NCI-H524 (cell line): ENCODE measurements around the gene HIGD2A.

Experiments used
- DNase-seq, 2 experiments: peaks; one replicate each; lab custom pipeline; 2025; lab: John Stamatoyannopoulos, UW

The HIGD2A gene

GRCh38 chr5:176388444-176389134 lies at the start of gene HIGD2A, which contains the start of gene NOP16:
TSS of gene HIGD2A (plus strand) at chr5:176388751. CDS start at chr5:176388820, 69 bp downstream.
TSS of gene NOP16 (minus strand) at chr5:176388598. CDS start at chr5:176388539, 59 bp downstream.
- DNase-seq: peak; percentile 98

GRCh38 chr5:176339304-176339703 lies 49.2 kb upstream of the HIGD2A start:
- no peak for DNase-seq

GRCh38 chr5:176341325-176342157 lies 47.0 kb upstream of the HIGD2A start:
- DNase-seq: no peak

- no peak for DNase-seq
These were observed 46.4 kb upstream of the HIGD2A start for GRCh38 chr5:176342158-176342483.

GRCh38 chr5:176342766-176343458 lies 45.6 kb upstream of the HIGD2A start:
- DNase-seq: peak in 1 of 2 experiments; percentile 62

GRCh38 chr5:176350416-176350815 lies 38.1 kb upstream of the HIGD2A start:
- no peak for DNase-seq

GRCh38 chr5:176352116-176352878 lies 36.3 kb upstream of the HIGD2A start:
- no peak for DNase-seq

GRCh38 chr5:176353533-176353932 lies 35.0 kb upstream of the HIGD2A start:
- no peak for DNase-seq

GRCh38 chr5:176355400-176356178 lies 33.0 kb upstream of the HIGD2A start:
- DNase-seq: peak; percentile 33 to 52

GRCh38 chr5:176356179-176356566 lies 32.4 kb upstream of the HIGD2A start:
- no peak for DNase-seq

GRCh38 chr5:176359658-176360057 lies 28.9 kb upstream of the HIGD2A start:
- DNase-seq: no peak

GRCh38 chr5:176360894-176361436 lies 27.6 kb upstream of the HIGD2A start:
- DNase-seq: no peak

GRCh38 chr5:176361437-176362232 lies 26.9 kb upstream of the HIGD2A start, which contains the start of gene KIAA1191:
TSS of gene KIAA1191 (minus strand) at chr5:176361764. CDS start at chr5:176359508, 2,256 bp downstream.
- peak; percentile 72 to 88 for DNase-seq

GRCh38 chr5:176362233-176362490 lies 26.4 kb upstream of the HIGD2A start:
- DNase-seq: no peak

GRCh38 chr5:176364765-176365350 lies 23.7 kb upstream of the HIGD2A start:
- DNase-seq: no peak

- peak; percentile 32 to 63 for DNase-seq
These were observed 23.0 kb upstream of the HIGD2A start, which contains the start of gene ARL10 for GRCh38 chr5:176365351-176366231. TSS of gene ARL10 (plus strand) at chr5:176365487. CDS start at chr5:176365564, 77 bp downstream.

- no peak for DNase-seq
These were observed 22.2 kb upstream of the HIGD2A start for GRCh38 chr5:176366232-176366894.

GRCh38 chr5:176368726-176369125 lies 19.8 kb upstream of the HIGD2A start:
- no peak for DNase-seq
